Amniotic epithelial cell (primary cell): Measurements from ENCODE around the gene ZNF598.
"Not testable (repeated sequence)": the region's sequence is repeated elsewhere in the genome, so short reads cannot be mapped to it uniquely, and the experiment has no call there.

Experiments
- DNase-seq: peaks from one replicate; pipeline ENCODE4 v3.0.0-alpha.2; 2010; ENCODE audit warnings: low read depth

Gene ZNF598

GRCh38 chr16:1975432-1976215 is 34.0 kb downstream of the ZNF598 start:
- no peak for DNase-seq

GRCh38 chr16:1974157-1975070 is 35.2 kb downstream of the ZNF598 start:
- no peak for DNase-seq

- DNase-seq = no peak
These were observed 36.0 kb downstream of the ZNF598 start for GRCh38 chr16:1973461-1974156.

GRCh38 chr16:1972490-1972877 is 37.1 kb downstream of the ZNF598 start:
- peak; percentile 12 for DNase-seq

GRCh38 chr16:1971796-1972489 is 37.7 kb downstream of the ZNF598 start, which contains the start of gene TBL3:
Gene TBL3, plus strand, starts transcription at chr16:1972053. Its CDS starts 112 bp downstream, at chr16:1972165.
- peak; percentile 89 for DNase-seq

- DNase-seq = no peak
These were observed 41.3 kb downstream of the ZNF598 start for GRCh38 chr16:1968146-1968953.

GRCh38 chr16:1966460-1966859 is 43.2 kb downstream of the ZNF598 start, which contains the start of gene RNF151:
Gene RNF151, plus strand, starts transcription at chr16:1966856. Its CDS starts 26 bp downstream, at chr16:1966882.
- no peak for DNase-seq

GRCh38 chr16:1965396-1966001 is 44.1 kb downstream of the ZNF598 start:
- DNase-seq = no peak

GRCh38 chr16:1964506-1965395 is 44.9 kb downstream of the ZNF598 start, which contains the start of gene RPS2:
Gene RPS2, minus strand, starts transcription at chr16:1964826. Its CDS starts 201 bp downstream, at chr16:1964625.
- DNase-seq = peak; percentile 98

- DNase-seq = peak; percentile 35
These were observed 45.7 kb downstream of the ZNF598 start for GRCh38 chr16:1963806-1964505.

- not testable (repeated sequence) for DNase-seq
These were observed 47.2 kb downstream of the ZNF598 start for GRCh38 chr16:1962161-1963153.

GRCh38 chr16:1961651-1962067 is 48.0 kb downstream of the ZNF598 start:
- DNase-seq = no peak

GRCh38 chr16:1960665-1961630 is 48.7 kb downstream of the ZNF598 start:
- peak; percentile 43 for DNase-seq

- DNase-seq = peak; percentile 86
These were observed 50.2 kb downstream of the ZNF598 start, which contains the start of gene NDUFB10 for GRCh38 chr16:1959269-1960039. Gene NDUFB10, plus strand, starts transcription at chr16:1959538. Its CDS starts 87 bp downstream, at chr16:1959625.

GRCh38 chr16:1958715-1959268 is 50.8 kb downstream of the ZNF598 start:
- no peak for DNase-seq
